ENCODE data around the gene PRKG1. TPM values are rescaled to one million over a fixed set of nuclear protein-coding genes. Genes with fewer than 3 reads are reported as not detected.
A peak's percentile ranks its signal among the peaks of the same experiment; 100 is the strongest.

PRKG1 gene
- polyA plus RNA-seq, 3 donors: not detected

GRCh38 chr10:51075873-51076229 lies 1.6 kb downstream of the PRKG1 start:
- Histone ChIP-seq H3K79me2 (ENCODE audit: insufficient read depth, low read length) (no peaks in the 10 kb centered on the region), H3K4me2 (replicated peaks; ENCODE audit: extremely low read depth, low read length, poor library complexity, severe bottlenecking) (no peak overlapping the region), H3K9ac (ENCODE audit: insufficient read depth, low read length, poor library complexity, severe bottlenecking) (no peak overlapping the region), H3K9me3 (replicated peaks in 1 of 2; ENCODE audit: control insufficient read depth in 1 of 2, insufficient read depth in 1 of 2, low read length in 2 of 2) (no peaks in the 10 kb centered on the region), H3K4me3 (replicated peaks in 1 of 3; ENCODE audit: low read depth in 2 of 3, low read length in 3 of 3) (no peak overlapping the region), H3K4me1 (ENCODE audit: control insufficient read depth in 1 of 2, insufficient read depth in 2 of 2, low read length in 2 of 2) (peaks cover 0 to 16% of the 10 kb centered on the region in 2 donors), H3K27me3 (ENCODE audit: control insufficient read depth in 2 of 2, insufficient read depth in 2 of 2, low read length in 2 of 2) (peaks cover 41 to 58% of the 10 kb centered on the region in 2 donors), H3K27ac (ENCODE audit: low read depth in 1 of 2, low read length in 2 of 2) (no peak overlapping the region), H4K20me1 (ENCODE audit: insufficient read depth, low read length) (no peaks in the 10 kb centered on the region), H2AFZ (ENCODE audit: insufficient read depth, low read depth, low read length, poor library complexity, severe bottlenecking) (no peak overlapping the region), H3K36me3 (replicated peaks in 1 of 2; ENCODE audit: control insufficient read depth in 1 of 2, insufficient read depth in 2 of 2, low read length in 2 of 2) (no peaks in the 10 kb centered on the region)
- DNase-seq: no peak
- Mint-ChIP-seq H3K27ac (no peak overlapping the region), H3K36me3 (peaks cover 0 to 3% of the 10 kb centered on the region in 2 donors), H3K9me3 (peaks cover 0 to 5% (median 0%) of the 10 kb centered on the region in 7 donors), H3K4me3 (no peak overlapping the region), H3K4me1 (peaks cover 11% of the 10 kb centered on the region), H3K27me3 (ENCODE audit: low read depth in 3 of 3) (peaks cover 43 to 47% (median 46%) of the 10 kb centered on the region in 3 donors)
- WGBS (ENCODE audit: insufficient coverage): no CpG with 5 or more reads among the region's 6 CpGs
- intact Hi-C loops (cut with micrococcal nuclease): no loop called here
- no peak for TF ChIP-seq CTCF (IDR thresholded peaks at IDR 0.05)

GRCh38 chr10:51076299-51076841 lies 2.1 kb downstream of the PRKG1 start:
- H3K4me3 Mint-ChIP-seq: peak overlapping the region in 1 of 2 donors; percentile 2
- no peak overlapping the region for H3K27ac Mint-ChIP-seq
- peaks cover 11% of the 10 kb centered on the region for H3K4me1 Mint-ChIP-seq
- DNase-seq: no peak
- H3K36me3 Mint-ChIP-seq: peaks cover 0 to 3% of the 10 kb centered on the region in 2 donors
- no peaks in the 10 kb centered on the region for H3K79me2 ChIP-seq (ENCODE audit: insufficient read depth, low read length)
- no peak overlapping the region for H3K27ac ChIP-seq (ENCODE audit: low read depth in 1 of 2, low read length in 2 of 2)
- H2AFZ ChIP-seq (ENCODE audit: insufficient read depth, low read depth, low read length, poor library complexity, severe bottlenecking): no peak overlapping the region
- peaks cover 0 to 16% of the 10 kb centered on the region in 2 donors for H3K4me1 ChIP-seq (ENCODE audit: control insufficient read depth in 1 of 2, insufficient read depth in 2 of 2, low read length in 2 of 2)
- no peak overlapping the region for H3K4me3 ChIP-seq (replicated peaks in 1 of 3; ENCODE audit: low read depth in 2 of 3, low read length in 3 of 3)
- no peaks in the 10 kb centered on the region for H3K9me3 ChIP-seq (replicated peaks in 1 of 2; ENCODE audit: control insufficient read depth in 1 of 2, insufficient read depth in 1 of 2, low read length in 2 of 2)
- H3K36me3 ChIP-seq (replicated peaks in 1 of 2; ENCODE audit: control insufficient read depth in 1 of 2, insufficient read depth in 2 of 2, low read length in 2 of 2): no peaks in the 10 kb centered on the region
- peaks cover 40 to 55% of the 10 kb centered on the region in 2 donors for H3K27me3 ChIP-seq (ENCODE audit: control insufficient read depth in 2 of 2, insufficient read depth in 2 of 2, low read length in 2 of 2)
- H4K20me1 ChIP-seq (ENCODE audit: insufficient read depth, low read length): no peaks in the 10 kb centered on the region
- H3K9me3 Mint-ChIP-seq: peaks cover 0 to 5% (median 0%) of the 10 kb centered on the region in 7 donors
- 60% methylated on average over 1 of the region's 3 CpGs for WGBS (ENCODE audit: insufficient coverage)
- no peak for TF ChIP-seq CTCF (IDR thresholded peaks at IDR 0.05)
- peaks cover 43 to 46% (median 46%) of the 10 kb centered on the region in 3 donors for H3K27me3 Mint-ChIP-seq (ENCODE audit: low read depth in 3 of 3)
- intact Hi-C loops (cut with micrococcal nuclease): no loop called here
- H3K4me2 ChIP-seq (replicated peaks; ENCODE audit: extremely low read depth, low read length, poor library complexity, severe bottlenecking): no peak overlapping the region
- H3K9ac ChIP-seq (ENCODE audit: insufficient read depth, low read length, poor library complexity, severe bottlenecking): no peak overlapping the region
